K562 (cell line): ENCODE results near the gene TEX14. TPM values are rescaled to one million over a fixed set of nuclear protein-coding genes. Genes with fewer than 3 reads are reported as not detected.

Source experiments
- BACH1 ChIP-seq: fragments of 200-800 bp; sonication (Bioruptor generic); IDR thresholded peaks from 2 replicates; pipeline ENCODE4 v1.6.1; 2016; ENCODE audit warnings: missing genetic modification characterization, missing compliant biosample characterization
- BCOR ChIP-seq: fragments of 450-650 bp; IDR thresholded peaks from 2 replicates; pipeline ENCODE4 v1.6.1; 2016
- CBFA2T3 ChIP-seq: fragments of 450-650 bp; IDR thresholded peaks from 2 replicates; pipeline ENCODE4 v1.6.1; 2017
- EWSR1 ChIP-seq: fragments of 450-650 bp; IDR thresholded peaks from 2 replicates; pipeline ENCODE4 v1.6.1; 2018; ENCODE audit warnings: borderline replicate concordance, mild to moderate bottlenecking, low read depth, moderate library complexity; ENCODE audit not compliant: partially characterized antibody
- KHSRP ChIP-seq: fragments of 450-650 bp; IDR thresholded peaks from 2 replicates; pipeline ENCODE4 v1.6.1; 2017
- MCM5 ChIP-seq: fragments of 450-650 bp; IDR thresholded peaks from 2 replicates; pipeline ENCODE4 v1.6.1; 2016; ENCODE audit warnings: low read depth
- MXI1 ChIP-seq: IDR thresholded peaks from 2 replicates; pipeline ENCODE4 v1.6.1; 2011; ENCODE audit warnings: low read depth, mild to moderate bottlenecking, improper control_type of control experiment, low read length
- POLR2G ChIP-seq: fragments of 200-400 bp; formaldehyde crosslinking; IDR thresholded peaks from 2 replicates; pipeline ENCODE4 v1.6.1; 2017; ENCODE audit warnings: low read depth, mild to moderate bottlenecking, antibody characterized with exemption, low read length, moderate library complexity
- SAFB ChIP-seq: fragments of 200-400 bp; formaldehyde crosslinking; IDR thresholded peaks from 2 replicates; pipeline ENCODE4 v1.6.1; 2017; ENCODE audit warnings: low read depth, low read length, borderline replicate concordance
- SP1 ChIP-seq: sonication (generic); formaldehyde crosslinking; IDR thresholded peaks from 2 replicates; pipeline ENCODE4 v1.8.1; 2022; ENCODE audit warnings: mild to moderate bottlenecking, missing genetic modification reagents
- TBL1XR1 ChIP-seq, 2 experiments: IDR thresholded peaks; 2 replicates each; pipeline ENCODE4 v1.6.1; 2012; ENCODE audit warnings: improper control_type of control experiment in 2 of 2, low read length in 2 of 2, mild to moderate bottlenecking in 1 of 2
- XRCC3 ChIP-seq: fragments of 450-650 bp; IDR thresholded peaks from 2 replicates; pipeline ENCODE4 v1.6.1; 2017; ENCODE audit warnings: mild to moderate bottlenecking, moderate library complexity
- ZNF644 ChIP-seq: fragments of 200-800 bp; sonication (Bioruptor generic); IDR thresholded peaks from 2 replicates; pipeline ENCODE4 v1.6.1; 2016; ENCODE audit warnings: low read depth, missing genetic modification characterization, missing compliant biosample characterization
- ZNF77 ChIP-seq: fragments of 250-450 bp; sonication (Bioruptor Pico); IDR thresholded peaks from 2 replicates; pipeline ENCODE4 v1.5.0; 2020
- polyA plus RNA-seq, 8 experiments: library from polyadenylated mRNA; depleted of rRNA in 4 of 8; stranded (reverse) in 5 of 8; unstranded in 3 of 8; fragments of >200 nt; fragmentation: Nextera tagmentation in 2 of 8; fragmentation: Illumina TruSeq in 1 of 8; extraction: Ambion mirVana in 2 of 8; extraction: Trizol in 1 of 8; gene quantifications; 2 replicates each; pipeline versions ENCODE4 v1.2.1 to v1.2.3, GENCODE V29; 2011 to 2014; ENCODE audit warnings: inconsistent platforms in 1 of 8, missing spikeins in 1 of 8
- total RNA-seq, 7 experiments: library from RNA; depleted of rRNA in 6 of 7; stranded (reverse); fragments of >200 nt in 6 of 7; fragmentation: Illumina TruSeq in 2 of 7; extraction: Trizol in 2 of 7; gene quantifications; 2 replicates each; pipeline versions ENCODE4 v1.2.1 to v1.2.3, GENCODE V29; 2011 to 2021; ENCODE audit warnings: low replicate concordance in 1 of 7
- TF ChIP-seq, protein P1 (sequence below): fragments of 250-450 bp; sonication (Bioruptor Pico); IDR thresholded peaks from 2 replicates; pipeline ENCODE4 v1.4.0; 2020; ENCODE audit warnings: borderline replicate concordance
- TF ChIP-seq, protein P2 (sequence below): IDR thresholded peaks from 2 replicates; pipeline ENCODE4 v1.6.1; 2011; ENCODE audit not compliant: insufficient read length; ENCODE audit errors: extremely low read depth
- TF ChIP-seq, protein P3 (sequence below): fragments of 450-650 bp; formaldehyde crosslinking; IDR thresholded peaks from 2 replicates; pipeline ENCODE4 v1.4.0; 2022; ENCODE audit warnings: missing genetic modification characterization
- TF ChIP-seq, protein P4 (sequence below): fragments of 250-450 bp; sonication (Bioruptor Pico); IDR thresholded peaks from 2 replicates; pipeline ENCODE4 v1.8.0; 2022; ENCODE audit warnings: moderate library complexity, mild to moderate bottlenecking, inconsistent platforms
- TF ChIP-seq, protein P5 (sequence below): sonication (generic); formaldehyde crosslinking; IDR thresholded peaks from 2 replicates; pipeline ENCODE4 v1.9.0; 2022; ENCODE audit warnings: mild to moderate bottlenecking, missing genetic modification reagents

Gene TEX14
- total and polyA plus RNA-seq, 9 of the 15 experiments (the other 6 are each of a cell fraction or from before 2014, with no cell fraction given), result 0.05 to 0.12 (median 0.09) TPM; not detected in 1

DNA sequence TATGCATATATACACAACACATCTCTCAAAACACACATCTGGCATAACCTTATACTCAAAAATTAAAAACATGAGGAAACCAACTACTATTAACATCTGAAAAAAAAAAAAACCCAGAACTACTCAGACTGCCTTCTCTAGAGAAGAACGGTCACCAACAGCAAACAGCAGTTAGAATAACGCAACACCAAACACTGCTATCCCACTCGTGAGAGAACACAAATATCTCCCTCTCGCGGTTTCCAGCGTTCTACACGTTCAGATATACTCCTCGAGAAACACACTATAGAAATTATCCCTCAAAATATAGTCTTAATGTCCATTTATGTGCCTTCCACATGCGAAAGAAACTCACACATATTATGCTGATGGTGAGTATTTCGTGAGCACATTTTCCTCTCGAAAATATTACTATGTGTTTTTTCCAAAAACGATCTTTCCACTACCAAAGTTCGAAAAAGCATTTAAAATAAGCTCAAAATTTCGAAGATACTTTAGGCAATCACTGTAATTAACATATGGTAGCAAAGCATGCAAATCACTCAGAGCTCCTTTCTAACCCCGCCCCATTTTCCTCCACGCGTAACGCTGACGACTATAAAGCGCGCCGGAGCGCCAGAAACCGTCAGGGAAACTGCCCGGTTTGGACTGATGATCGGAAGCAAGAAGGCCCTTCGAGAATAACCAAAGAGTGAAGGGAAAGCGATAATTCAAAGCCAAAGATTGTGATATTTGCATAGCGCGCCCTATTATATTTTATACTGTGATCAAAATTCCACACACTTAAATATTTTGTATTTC is 60.1 kb downstream of the TEX14 start (continued):
- TF ChIP-seq, protein P1, sequence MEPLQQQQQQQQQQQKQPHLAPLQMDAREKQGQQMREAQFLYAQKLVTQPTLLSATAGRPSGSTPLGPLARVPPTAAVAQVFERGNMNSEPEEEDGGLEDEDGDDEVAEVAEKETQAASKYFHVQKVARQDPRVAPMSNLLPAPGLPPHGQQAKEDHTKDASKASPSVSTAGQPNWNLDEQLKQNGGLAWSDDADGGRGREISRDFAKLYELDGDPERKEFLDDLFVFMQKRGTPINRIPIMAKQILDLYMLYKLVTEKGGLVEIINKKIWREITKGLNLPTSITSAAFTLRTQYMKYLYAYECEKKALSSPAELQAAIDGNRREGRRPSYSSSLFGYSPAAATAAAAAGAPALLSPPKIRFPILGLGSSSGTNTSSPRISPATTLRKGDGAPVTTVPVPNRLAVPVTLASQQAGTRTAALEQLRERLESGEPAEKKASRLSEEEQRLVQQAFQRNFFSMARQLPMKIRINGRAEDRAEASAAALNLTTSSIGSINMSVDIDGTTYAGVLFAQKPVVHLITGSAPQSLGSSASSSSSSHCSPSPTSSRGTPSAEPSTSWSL (CRISPR knock-in tag), result no peak
- peak; percentile 87 for TF ChIP-seq SP1 (CRISPR knock-in tag)
- TF ChIP-seq POLR2G, result peak; percentile 88
- TF ChIP-seq, protein P2, sequence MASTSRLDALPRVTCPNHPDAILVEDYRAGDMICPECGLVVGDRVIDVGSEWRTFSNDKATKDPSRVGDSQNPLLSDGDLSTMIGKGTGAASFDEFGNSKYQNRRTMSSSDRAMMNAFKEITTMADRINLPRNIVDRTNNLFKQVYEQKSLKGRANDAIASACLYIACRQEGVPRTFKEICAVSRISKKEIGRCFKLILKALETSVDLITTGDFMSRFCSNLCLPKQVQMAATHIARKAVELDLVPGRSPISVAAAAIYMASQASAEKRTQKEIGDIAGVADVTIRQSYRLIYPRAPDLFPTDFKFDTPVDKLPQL, result peak; percentile 91
- peak; percentile 85 for TF ChIP-seq BCOR
- peak; percentile 91; the same call in 1 of the 2 replicates for TF ChIP-seq MXI1
- TF ChIP-seq, protein P3, sequence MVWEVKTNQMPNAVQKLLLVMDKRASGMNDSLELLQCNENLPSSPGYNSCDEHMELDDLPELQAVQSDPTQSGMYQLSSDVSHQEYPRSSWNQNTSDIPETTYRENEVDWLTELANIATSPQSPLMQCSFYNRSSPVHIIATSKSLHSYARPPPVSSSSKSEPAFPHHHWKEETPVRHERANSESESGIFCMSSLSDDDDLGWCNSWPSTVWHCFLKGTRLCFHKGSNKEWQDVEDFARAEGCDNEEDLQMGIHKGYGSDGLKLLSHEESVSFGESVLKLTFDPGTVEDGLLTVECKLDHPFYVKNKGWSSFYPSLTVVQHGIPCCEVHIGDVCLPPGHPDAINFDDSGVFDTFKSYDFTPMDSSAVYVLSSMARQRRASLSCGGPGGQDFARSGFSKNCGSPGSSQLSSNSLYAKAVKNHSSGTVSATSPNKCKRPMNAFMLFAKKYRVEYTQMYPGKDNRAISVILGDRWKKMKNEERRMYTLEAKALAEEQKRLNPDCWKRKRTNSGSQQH, result peak; percentile 100
- TF ChIP-seq ZNF644, result peak; percentile 67; the same call in 1 of the 2 replicates
- TF ChIP-seq, protein P4, sequence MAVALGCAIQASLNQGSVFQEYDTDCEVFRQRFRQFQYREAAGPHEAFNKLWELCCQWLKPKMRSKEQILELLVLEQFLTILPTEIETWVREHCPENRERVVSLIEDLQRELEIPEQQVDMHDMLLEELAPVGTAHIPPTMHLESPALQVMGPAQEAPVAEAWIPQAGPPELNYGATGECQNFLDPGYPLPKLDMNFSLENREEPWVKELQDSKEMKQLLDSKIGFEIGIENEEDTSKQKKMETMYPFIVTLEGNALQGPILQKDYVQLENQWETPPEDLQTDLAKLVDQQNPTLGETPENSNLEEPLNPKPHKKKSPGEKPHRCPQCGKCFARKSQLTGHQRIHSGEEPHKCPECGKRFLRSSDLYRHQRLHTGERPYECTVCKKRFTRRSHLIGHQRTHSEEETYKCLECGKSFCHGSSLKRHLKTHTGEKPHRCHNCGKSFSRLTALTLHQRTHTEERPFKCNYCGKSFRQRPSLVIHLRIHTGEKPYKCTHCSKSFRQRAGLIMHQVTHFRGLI (CRISPR knock-in tag), result 0 out of 2 replicates have a peak, but pooled peaks have one; percentile 62
- TF ChIP-seq XRCC3, result no peak
- TF ChIP-seq ZNF77 (CRISPR knock-in tag), result peak; percentile 97
- peak; percentile 100 for TF ChIP-seq KHSRP
- peak; percentile 92 to 94; a peak in 3 of 4 replicates for TF ChIP-seq TBL1XR1 (IDR thresholded peaks at IDR 0.05; ENCODE audit: low read length in 2 of 2)
- peak; percentile 91; the same call in 1 of the 2 replicates for TF ChIP-seq BACH1 (tag)
- TF ChIP-seq, protein P5, sequence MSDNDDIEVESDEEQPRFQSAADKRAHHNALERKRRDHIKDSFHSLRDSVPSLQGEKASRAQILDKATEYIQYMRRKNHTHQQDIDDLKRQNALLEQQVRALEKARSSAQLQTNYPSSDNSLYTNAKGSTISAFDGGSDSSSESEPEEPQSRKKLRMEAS, result no peak; the same call in 1 of the 2 replicates
- no peak for TF ChIP-seq MCM5
- TF ChIP-seq CBFA2T3, result peak; percentile 72
- TF ChIP-seq EWSR1, result peak; percentile 1
- no peak for TF ChIP-seq SAFB
